Ovary (tissue), 9 donors: Measurements from ENCODE around the gene JARID2. TPM values are rescaled to one million over a fixed set of nuclear protein-coding genes. Genes with fewer than 3 reads are reported as not detected.

Source experiments
- DNase-seq, 5 donors: peaks; one replicate each; pipeline ENCODE4 v3.0.0-alpha.2; 2019 to 2020
- H3K27ac ChIP-seq, 2 donors: fragments of 200-600 bp; one replicate each; pipeline versions ENCODE4 v1.5.1 to v1.8.0; 2019 to 2022
- H3K27me3 ChIP-seq: fragments of 200-600 bp; one replicate; pipeline ENCODE4 v1.8.0; 2022
- H3K36me3 ChIP-seq: fragments of 200-600 bp; sonication (generic); one replicate; pipeline ENCODE4 v1.5.1; 2019
- H3K4me1 ChIP-seq: one replicate; pipeline ENCODE4 v1.8.1; 2013; ENCODE audit warnings: mild to moderate bottlenecking, moderate library complexity; ENCODE audit not compliant: insufficient read depth
- H3K4me3 ChIP-seq: fragments of 200-600 bp; sonication (generic); one replicate; pipeline ENCODE4 v1.5.1; 2017
- H3K9me3 ChIP-seq, 2 donors: fragments of 200-600 bp in 1 of 2; sonication (generic) in 1 of 2; one replicate each; pipeline versions ENCODE4 v1.5.1 to v1.8.1; 2013 to 2019; ENCODE audit warnings: mild to moderate bottlenecking in 1 of 2, moderate library complexity in 1 of 2
- CTCF ChIP-seq, 3 donors: fragments of 450-650 bp in 2 of 3; fragments of 200-600 bp in 1 of 3; IDR thresholded peaks; one replicate each; pipeline versions ENCODE4 v1.5.1 to v1.8.0; 2016 to 2022; ENCODE audit warnings: antibody characterized with exemption in 3 of 3, mild to moderate bottlenecking in 1 of 3
- EP300 ChIP-seq: sonication (generic); formaldehyde crosslinking; IDR thresholded peaks from one replicate; pipeline ENCODE4 v1.6.1; 2017; ENCODE audit warnings: antibody characterized with exemption
- POLR2A ChIP-seq: fragments of 450-650 bp; IDR thresholded peaks from one replicate; pipeline ENCODE4 v1.6.1; 2017; ENCODE audit warnings: antibody characterized with exemption, mild to moderate bottlenecking, moderate library complexity
- WGBS, 3 donors: extraction: QIAGEN DNeasy Blood & Tissue Kit in 1 of 3; methylation state at CpG; one replicate each; pipeline versions ENCODE4 v1.1.5 to v1.1.7; 2013 to 2017; 5-methylcytosine and 5-hydroxymethylcytosine counted together
- intact Hi-C, 4 donors: fragments of 100-400 bp; cut with DNase I; formaldehyde crosslinking; loops; one replicate each; pipeline versions ENCODE4 v1.11.0 to v1.15.1; 2022 to 2023
- polyA plus RNA-seq, 2 donors: library from polyadenylated mRNA; stranded (reverse); fragments of 200-250 nt in 1 of 2; fragments of 350-450 nt in 1 of 2; fragmentation: Illumina TruSeq in 1 of 2; extraction: RNeasy Lipid Tissue Mini Kit (QIAGEN cat#74804) in 1 of 2; gene quantifications; one replicate each; pipeline ENCODE4 v1.2.3, GENCODE V29; 2013 to 2014
- total RNA-seq, 7 donors: library from RNA; depleted of rRNA in 2 of 7; stranded (reverse); fragments of >200 nt in 2 of 7; fragmentation: NEBNext Ultra II Directional in 3 of 7; extraction: Animal tissue kit (Norgen Biotek cat#: 25700) in 3 of 7; gene quantifications; one replicate each; pipeline versions ENCODE4 v1.1.0 to v1.2.4, GENCODE V29; 2016 to 2023
- donor health status: DM: no; HTN: no; CAD: no; lungs with moderate emphysema.
- donor health status: DM: no; HTN: no; CAD: no.
- donor health status: Bipolar disorder and iron deficiency.
- donor health status: DM: yes; HTN: yes; CAD: no.
- donor health status: DM: no; HTN: no; CAD: no.
- donor health status: DM: yes; HTN: yes; CAD: no.

The JARID2 gene
- total and polyA plus RNA-seq, 9 donors: 4.5 to 17.4 (median 8.7) TPM

GRCh38 chr6:15327271-15327670 lies 81.4 kb downstream of the JARID2 start:
- Histone ChIP-seq H3K27me3 (no peaks in the 10 kb centered on the region), H3K36me3 (no peaks in the 10 kb centered on the region), H3K27ac (no peak overlapping the region), H3K4me1 (peaks cover 16% of the 10 kb centered on the region), H3K4me3 (no peak overlapping the region), H3K9me3 (no peaks in the 10 kb centered on the region)
- no peak for DNase-seq
- 79 to 89% (median 83%) methylated on average over 7 of the region's 7 CpGs for WGBS, 3 donors
- intact Hi-C loops: no loop called here
- no peak for TF ChIP-seq CTCF (IDR thresholded peaks at IDR 0.05)
- TF ChIP-seq EP300: no peak
- no peak for TF ChIP-seq POLR2A

- intact Hi-C loops: no loop called here
Measured at GRCh38 chr6:15329197-15329671, 83.4 kb downstream of the JARID2 start.

GRCh38 chr6:15330174-15330944 lies 84.5 kb downstream of the JARID2 start:
- Histone ChIP-seq H3K36me3 (no peaks in the 10 kb centered on the region), H3K4me1 (peaks cover 14% of the 10 kb centered on the region), H3K27me3 (no peaks in the 10 kb centered on the region), H3K27ac (no peak overlapping the region), H3K9me3 (no peaks in the 10 kb centered on the region), H3K4me3 (no peak overlapping the region)
- WGBS, 3 donors: 31 to 47% (median 43%) methylated on average over 8 of the region's 8 CpGs
- TF ChIP-seq POLR2A: no peak
- TF ChIP-seq EP300: no peak
- TF ChIP-seq CTCF (IDR thresholded peaks at IDR 0.05): no peak
- no peak for DNase-seq
- intact Hi-C loops: no loop called here

More at GRCh38 chr6:15329197-15329671, 83.4 kb downstream of the JARID2 start:
- 23 to 33% (median 28%) methylated on average over 4 of the region's 4 CpGs for WGBS, 3 donors
- Histone ChIP-seq H3K9me3 (no peaks in the 10 kb centered on the region), H3K27me3 (no peaks in the 10 kb centered on the region), H3K4me1 (peaks cover 14% of the 10 kb centered on the region), H3K36me3 (no peaks in the 10 kb centered on the region), H3K4me3 (no peak overlapping the region), H3K27ac (no peak overlapping the region)
- TF ChIP-seq EP300 (no peak), CTCF (IDR thresholded peaks at IDR 0.05) (no peak), POLR2A (no peak)
- no peak for DNase-seq

- DNase-seq: no peak
- no peak overlapping the region for H3K4me3 ChIP-seq
- peaks cover 14% of the 10 kb centered on the region for H3K4me1 ChIP-seq
- no peak for TF ChIP-seq EP300
- TF ChIP-seq CTCF (IDR thresholded peaks at IDR 0.05): no peak
- no peak for TF ChIP-seq POLR2A
- H3K9me3 ChIP-seq: no peaks in the 10 kb centered on the region
- intact Hi-C loops: no loop called here
- no peak overlapping the region for H3K27ac ChIP-seq
- no peaks in the 10 kb centered on the region for H3K36me3 ChIP-seq
- no peaks in the 10 kb centered on the region for H3K27me3 ChIP-seq
Measured at GRCh38 chr6:15331143-15331542, 85.3 kb downstream of the JARID2 start.
